Loucy (cell line): ENCODE data around the gene PRXL2A.

Experiments
- EZH2phosphoT487 ChIP-seq: fragments of 200-600 bp; IDR thresholded peaks from 2 replicates; pipeline ENCODE4 v1.6.1; 2018; ENCODE audit warnings: antibody characterized with exemption, mild to moderate bottlenecking, moderate library complexity, borderline replicate concordance
- TF ChIP-seq, protein P1 (sequence below): fragments of 200-600 bp; sonication (generic); conservative IDR thresholded peaks from 2 replicates; pipeline ENCODE4 v1.5.1; 2014; ENCODE audit warnings: mild to moderate bottlenecking, antibody characterized with exemption, low read length

DNA sequence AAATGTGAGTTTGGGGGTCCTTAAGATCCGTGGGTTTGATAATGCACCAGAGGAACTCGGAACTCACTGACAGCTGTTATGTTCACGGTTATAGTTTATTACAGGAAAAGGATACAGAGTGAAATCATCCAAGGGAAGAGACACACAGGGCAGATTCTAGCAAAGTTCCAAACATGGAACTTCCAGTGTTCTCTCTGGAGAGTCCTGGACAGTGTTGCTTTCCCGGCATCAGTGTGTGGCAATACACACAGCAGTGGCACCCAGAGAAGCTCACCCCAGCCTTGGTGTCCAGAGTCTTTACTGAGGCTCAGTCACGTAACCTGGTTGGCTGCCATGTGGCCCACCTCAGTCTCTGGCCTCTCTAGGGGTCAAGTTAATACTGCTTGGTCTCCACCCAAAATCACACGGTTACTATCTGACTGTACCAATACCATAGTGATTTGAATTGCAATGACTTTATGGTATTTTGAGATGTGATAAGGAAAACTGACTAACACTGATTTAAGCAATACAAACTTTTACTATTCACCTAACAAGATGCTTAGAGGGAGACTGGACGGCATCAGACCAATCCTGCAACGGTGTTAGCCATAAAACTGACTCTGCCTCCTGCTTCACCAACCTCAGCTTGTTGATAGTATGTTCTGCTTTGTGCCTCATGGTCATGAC is 8.1 kb upstream of the PRXL2A start:
- TF ChIP-seq, protein P1, sequence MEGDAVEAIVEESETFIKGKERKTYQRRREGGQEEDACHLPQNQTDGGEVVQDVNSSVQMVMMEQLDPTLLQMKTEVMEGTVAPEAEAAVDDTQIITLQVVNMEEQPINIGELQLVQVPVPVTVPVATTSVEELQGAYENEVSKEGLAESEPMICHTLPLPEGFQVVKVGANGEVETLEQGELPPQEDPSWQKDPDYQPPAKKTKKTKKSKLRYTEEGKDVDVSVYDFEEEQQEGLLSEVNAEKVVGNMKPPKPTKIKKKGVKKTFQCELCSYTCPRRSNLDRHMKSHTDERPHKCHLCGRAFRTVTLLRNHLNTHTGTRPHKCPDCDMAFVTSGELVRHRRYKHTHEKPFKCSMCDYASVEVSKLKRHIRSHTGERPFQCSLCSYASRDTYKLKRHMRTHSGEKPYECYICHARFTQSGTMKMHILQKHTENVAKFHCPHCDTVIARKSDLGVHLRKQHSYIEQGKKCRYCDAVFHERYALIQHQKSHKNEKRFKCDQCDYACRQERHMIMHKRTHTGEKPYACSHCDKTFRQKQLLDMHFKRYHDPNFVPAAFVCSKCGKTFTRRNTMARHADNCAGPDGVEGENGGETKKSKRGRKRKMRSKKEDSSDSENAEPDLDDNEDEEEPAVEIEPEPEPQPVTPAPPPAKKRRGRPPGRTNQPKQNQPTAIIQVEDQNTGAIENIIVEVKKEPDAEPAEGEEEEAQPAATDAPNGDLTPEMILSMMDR: no peak
- no peak for TF ChIP-seq EZH2phosphoT487
